IPS-20b (cell line): ENCODE data around the gene PTPRN2.
"Not testable (repeated sequence)": the region's sequence is repeated elsewhere in the genome, so short reads cannot be mapped to it uniquely, and the experiment has no call there.

ENCODE experiments used
- H3K27ac ChIP-seq: one replicate; pipeline ENCODE4 v1.5.1; 2013; ENCODE audit warnings: low read length
- H3K27me3 ChIP-seq: 2 replicates; pipeline ENCODE4 v1.6.1; 2013; ENCODE audit warnings: mild to moderate bottlenecking, low read length, inconsistent platforms; ENCODE audit not compliant: insufficient read depth
- H3K36me3 ChIP-seq: 2 replicates; pipeline ENCODE4 v1.6.1; 2013; ENCODE audit warnings: low read depth, mild to moderate bottlenecking, inconsistent platforms, low read length, moderate library complexity; ENCODE audit not compliant: insufficient read depth
- H3K4me1 ChIP-seq: 2 replicates; pipeline ENCODE4 v1.6.1; 2013; ENCODE audit warnings: mild to moderate bottlenecking, control low read depth, inconsistent platforms, low read length, moderate library complexity; ENCODE audit not compliant: insufficient read depth
- H3K4me3 ChIP-seq: 2 replicates; pipeline ENCODE4 v1.5.1; 2013; ENCODE audit warnings: mild to moderate bottlenecking, low read length, inconsistent platforms
- H3K9ac ChIP-seq: 2 replicates; pipeline ENCODE4 v1.6.1; 2013; ENCODE audit warnings: low read depth, mild to moderate bottlenecking, inconsistent platforms, low read length, moderate library complexity
- H3K9me3 ChIP-seq: 2 replicates; pipeline ENCODE4 v1.6.1; 2013; ENCODE audit warnings: mild to moderate bottlenecking, low read depth, low read length, inconsistent platforms; ENCODE audit not compliant: insufficient read depth

PTPRN2 gene

GRCh38 chr7:157947504-157947903 lies 640.1 kb downstream of the PTPRN2 start:
- Histone ChIP-seq H3K4me1 (no peaks in the 10 kb centered on the region), H3K27me3 (no peaks in the 10 kb centered on the region), H3K9ac (no peak overlapping the region), H3K4me3 (no peak overlapping the region), H3K36me3 (no peaks in the 10 kb centered on the region), H3K9me3 (peaks cover 85% of the 10 kb centered on the region), H3K27ac (no peak overlapping the region)

GRCh38 chr7:157946398-157947060 lies 641.1 kb downstream of the PTPRN2 start:
- peaks cover 88% of the 10 kb centered on the region for H3K9me3 ChIP-seq
- no peak overlapping the region for H3K4me3 ChIP-seq
- no peaks in the 10 kb centered on the region for H3K27me3 ChIP-seq
- no peak overlapping the region for H3K27ac ChIP-seq
- H3K9ac ChIP-seq: no peak overlapping the region
- H3K36me3 ChIP-seq: no peaks in the 10 kb centered on the region
- no peaks in the 10 kb centered on the region for H3K4me1 ChIP-seq

- no peak overlapping the region for H3K27ac ChIP-seq
- H3K36me3 ChIP-seq: no peaks in the 10 kb centered on the region
- no peak overlapping the region for H3K4me3 ChIP-seq
- no peak overlapping the region for H3K9ac ChIP-seq
- H3K27me3 ChIP-seq: no peaks in the 10 kb centered on the region
- no peaks in the 10 kb centered on the region for H3K4me1 ChIP-seq
- peaks cover 83% of the 10 kb centered on the region for H3K9me3 ChIP-seq
Observed at GRCh38 chr7:157945401-157945800, 642.2 kb downstream of the PTPRN2 start.

GRCh38 chr7:157944734-157945291 lies 642.8 kb downstream of the PTPRN2 start:
- no peak overlapping the region for H3K27ac ChIP-seq
- no peaks in the 10 kb centered on the region for H3K4me1 ChIP-seq
- H3K9ac ChIP-seq: no peak overlapping the region
- peaks cover 83% of the 10 kb centered on the region for H3K9me3 ChIP-seq
- no peak overlapping the region for H3K4me3 ChIP-seq
- H3K36me3 ChIP-seq: no peaks in the 10 kb centered on the region
- no peaks in the 10 kb centered on the region for H3K27me3 ChIP-seq

- Histone ChIP-seq H3K4me3 (no peak overlapping the region), H3K4me1 (no peaks in the 10 kb centered on the region), H3K27me3 (no peaks in the 10 kb centered on the region), H3K36me3 (no peaks in the 10 kb centered on the region), H3K9ac (no peak overlapping the region), H3K9me3 (peaks cover 85% of the 10 kb centered on the region), H3K27ac (no peak overlapping the region)
Observed at GRCh38 chr7:157944051-157944450, 643.6 kb downstream of the PTPRN2 start.

- Histone ChIP-seq H3K4me1 (no peaks in the 10 kb centered on the region), H3K4me3 (no peak overlapping the region), H3K27me3 (no peaks in the 10 kb centered on the region), H3K9me3 (peaks cover 85% of the 10 kb centered on the region), H3K9ac (no peak overlapping the region), H3K36me3 (no peaks in the 10 kb centered on the region), H3K27ac (no peak overlapping the region)
Observed at GRCh38 chr7:157943561-157943960, 644.1 kb downstream of the PTPRN2 start.

GRCh38 chr7:157941210-157941609 lies 646.4 kb downstream of the PTPRN2 start:
- Histone ChIP-seq H3K36me3 (no peaks in the 10 kb centered on the region), H3K9me3 (peaks cover 74% of the 10 kb centered on the region), H3K9ac (no peak overlapping the region), H3K4me3 (no peak overlapping the region), H3K4me1 (no peaks in the 10 kb centered on the region), H3K27ac (no peak overlapping the region), H3K27me3 (no peaks in the 10 kb centered on the region)

GRCh38 chr7:157940497-157940896 lies 647.1 kb downstream of the PTPRN2 start:
- H3K27me3 ChIP-seq: no peaks in the 10 kb centered on the region
- H3K4me1 ChIP-seq: no peaks in the 10 kb centered on the region

GRCh38 chr7:157938211-157938610 lies 649.4 kb downstream of the PTPRN2 start:
- no peaks in the 10 kb centered on the region for H3K27me3 ChIP-seq
- H3K4me1 ChIP-seq: no peaks in the 10 kb centered on the region
- no peak overlapping the region for H3K4me3 ChIP-seq
- H3K27ac ChIP-seq: no peak overlapping the region
- no peak overlapping the region for H3K9ac ChIP-seq
- peaks cover 74% of the 10 kb centered on the region for H3K9me3 ChIP-seq
- H3K36me3 ChIP-seq: no peaks in the 10 kb centered on the region

More at GRCh38 chr7:157940497-157940896, 647.1 kb downstream of the PTPRN2 start:
- Histone ChIP-seq H3K9ac (no peak overlapping the region), H3K36me3 (no peaks in the 10 kb centered on the region), H3K9me3 (peaks cover 75% of the 10 kb centered on the region), H3K4me3 (no peak overlapping the region), H3K27ac (no peak overlapping the region)

GRCh38 chr7:157937406-157937805 lies 650.2 kb downstream of the PTPRN2 start:
- Histone ChIP-seq H3K27ac (no peak overlapping the region), H3K4me3 (no peak overlapping the region), H3K9me3 (peaks cover 70% of the 10 kb centered on the region), H3K4me1 (no peaks in the 10 kb centered on the region), H3K27me3 (no peaks in the 10 kb centered on the region), H3K36me3 (no peaks in the 10 kb centered on the region), H3K9ac (no peak overlapping the region)

- H3K4me1 ChIP-seq: no peaks in the 10 kb centered on the region
- no peaks in the 10 kb centered on the region for H3K27me3 ChIP-seq
- H3K4me3 ChIP-seq: no peak overlapping the region
- H3K9ac ChIP-seq: no peak overlapping the region
- no peaks in the 10 kb centered on the region for H3K36me3 ChIP-seq
- peaks cover 70% of the 10 kb centered on the region for H3K9me3 ChIP-seq
- H3K27ac ChIP-seq: no peak overlapping the region
Observed at GRCh38 chr7:157936976-157937375, 650.6 kb downstream of the PTPRN2 start.

- H3K27me3 ChIP-seq, H3K9ac ChIP-seq, H3K27ac ChIP-seq, H3K36me3 ChIP-seq, H3K4me3 ChIP-seq, H3K4me1 ChIP-seq: not testable (repeated sequence)
- H3K9me3 ChIP-seq: peaks cover 74% of the 10 kb centered on the region
Observed at GRCh38 chr7:157935721-157936120, 651.9 kb downstream of the PTPRN2 start.
